Transverse colon (tissue), 4 donors: Measurements from ENCODE around the gene MSMO1. TPM values are rescaled to one million over a fixed set of nuclear protein-coding genes. Genes with fewer than 3 reads are reported as not detected.
"Not testable (repeated sequence)": the region's sequence is repeated elsewhere in the genome, so short reads cannot be mapped to it uniquely, and the experiment has no call there.

Source experiments
- DNase-seq: peaks from one replicate; pipeline ENCODE4 v3.0.0-alpha.2; 2019
- H3K27ac ChIP-seq, 4 donors: fragments of 200-600 bp; sonication (generic); 2 replicates each; pipeline ENCODE4 v1.5.1; 2016 to 2018; ENCODE audit warnings: inconsistent platforms in 4 of 4
- H3K27me3 ChIP-seq: fragments of 200-600 bp; sonication (generic); 2 replicates; pipeline ENCODE4 v1.5.1; 2017; ENCODE audit warnings: inconsistent platforms
- H3K36me3 ChIP-seq, 4 donors: fragments of 200-600 bp; sonication (generic); 2 replicates each; pipeline ENCODE4 v1.5.1; 2017 to 2019; ENCODE audit warnings: inconsistent platforms in 4 of 4
- H3K4me1 ChIP-seq, 4 donors: fragments of 200-600 bp; sonication (generic); 2 replicates each; pipeline ENCODE4 v1.5.1; 2017 to 2020; ENCODE audit warnings: inconsistent platforms in 4 of 4
- H3K4me3 ChIP-seq, 4 donors: fragments of 200-600 bp; sonication (generic); 1 replicate in 1 of 4; 2 replicates in 3 of 4; pipeline versions ENCODE4 v1.5.1 to v1.6.1; 2017 to 2019; ENCODE audit warnings: inconsistent platforms in 4 of 4
- H3K9me3 ChIP-seq, 2 donors: fragments of 200-600 bp; sonication (generic); 2 replicates each; pipeline ENCODE4 v1.5.1; 2017 to 2019; ENCODE audit warnings: inconsistent platforms in 2 of 2
- CTCF ChIP-seq, 5 experiments: fragments of 200-600 bp in 3 of 5; fragments of 450-650 bp in 2 of 5; sonication (generic) in 3 of 5; IDR thresholded peaks; 1 replicate in 2 of 5; 2 replicates in 3 of 5; pipeline ENCODE4 v1.5.1; 2016 to 2017; ENCODE audit warnings: antibody characterized with exemption in 5 of 5, inconsistent platforms in 3 of 5, mild to moderate bottlenecking in 2 of 5, moderate library complexity in 1 of 5
- EP300 ChIP-seq: sonication (generic); formaldehyde crosslinking; IDR thresholded peaks from one replicate; pipeline ENCODE4 v1.6.1; 2017; ENCODE audit warnings: antibody characterized with exemption, low read depth
- POLR2A ChIP-seq: fragments of 450-650 bp; IDR thresholded peaks from one replicate; pipeline ENCODE4 v1.6.1; 2016; ENCODE audit warnings: antibody characterized with exemption, mild to moderate bottlenecking, moderate library complexity
- POLR2AphosphoS5 ChIP-seq, 3 donors: sonication (generic); formaldehyde crosslinking; IDR thresholded peaks; one replicate each; pipeline ENCODE4 v1.6.1; 2016; ENCODE audit warnings: antibody characterized with exemption in 3 of 3
- WGBS, 2 donors: methylation state at CpG; one replicate each; pipeline ENCODE4 v1.1.5; 2018; ENCODE audit warnings: low coverage in 1 of 2; 5-methylcytosine and 5-hydroxymethylcytosine counted together
- in situ Hi-C, 4 donors: fragments of 200-750 bp; cut with MboI; loops; one replicate each; pipeline versions ENCODE4 v1.15.0 to v1.15.1; 2017; ENCODE audit warnings: low sequenced_read_pairs in 3 of 4, low pct_ligation_motif_present in 1 of 4, low pct_unique_long_range_greater_than_20kb in 1 of 4
- intact Hi-C: fragments of 100-400 bp; cut with DNase I; formaldehyde crosslinking; loops from one replicate; pipeline ENCODE4 v1.15.1; 2023; ENCODE audit warnings: low total_unique reads
- total RNA-seq, 4 donors: library from RNA; depleted of rRNA; stranded (reverse); fragments of >200 nt; gene quantifications; one replicate each; pipeline ENCODE4 v1.1.0, GENCODE V29; 2016

The MSMO1 gene
- total RNA-seq, 4 donors from 2014 or later: 30.3 to 58.0 (median 36.5) TPM

GRCh38 chr4:165331823-165332222 is 4.4 kb downstream of the MSMO1 start:
- no peak for TF ChIP-seq EP300
- no peak for TF ChIP-seq POLR2A
- TF ChIP-seq POLR2AphosphoS5 (IDR thresholded peaks at IDR 0.05): no peak
- TF ChIP-seq CTCF (IDR thresholded peaks at IDR 0.05): no peak
- intact Hi-C loops: no loop called here
- WGBS, 2 donors: 88 to 90% methylated on average over 2 to 10 of the region's 10 CpGs

GRCh38 chr4:165332502-165332901 is 5.0 kb downstream of the MSMO1 start:
- WGBS, 2 donors: 33 to 67% methylated on average over 1 of the region's 1 CpG
- in situ Hi-C loops (loop anchor here in 1 of 4 donors (25.0 kb wide), 2 partner anchors 120 to 195 kb away; partner anchors contain the start of gene KLHL2), intact Hi-C loops (no loop called here)
- Histone ChIP-seq H3K36me3 (peaks cover 0 to 2% (median under 1%) of the 10 kb centered on the region in 4 donors), H3K4me3 (no peak overlapping the region), H3K27me3 (no peaks in the 10 kb centered on the region), H3K9me3 (no peaks in the 10 kb centered on the region), H3K27ac (no peak overlapping the region), H3K4me1 (peaks cover 10 to 38% (median 18%) of the 10 kb centered on the region in 4 donors)
- TF ChIP-seq POLR2AphosphoS5 (IDR thresholded peaks at IDR 0.05): no peak
- TF ChIP-seq POLR2A: no peak
- no peak for DNase-seq

More at GRCh38 chr4:165331823-165332222, 4.4 kb downstream of the MSMO1 start:
- no peak for DNase-seq
- no peaks in the 10 kb centered on the region for H3K9me3 ChIP-seq
- no peaks in the 10 kb centered on the region for H3K27me3 ChIP-seq
- in situ Hi-C loops: loop anchor here in 1 of 4 donors (25.0 kb wide), 2 partner anchors 120 to 195 kb away; partner anchors contain the start of gene KLHL2
- no peak overlapping the region for H3K27ac ChIP-seq
- peaks cover 10 to 38% (median 18%) of the 10 kb centered on the region in 4 donors for H3K4me1 ChIP-seq
- no peak overlapping the region for H3K4me3 ChIP-seq
- peaks cover 0 to 2% (median 0%) of the 10 kb centered on the region in 4 donors for H3K36me3 ChIP-seq

GRCh38 chr4:165335163-165335703 is 7.8 kb downstream of the MSMO1 start:
- Histone ChIP-seq H3K27me3 (no peaks in the 10 kb centered on the region), H3K4me1 (peaks cover 0 to 17% (median 2%) of the 10 kb centered on the region in 4 donors), H3K36me3 (peaks cover 0 to 19% (median 8%) of the 10 kb centered on the region in 4 donors), H3K27ac (no peak overlapping the region), H3K4me3 (no peak overlapping the region), H3K9me3 (no peaks in the 10 kb centered on the region)
- intact Hi-C loops (no loop called here), in situ Hi-C loops (loop anchor here in 1 of 4 donors (25.0 kb wide), 2 partner anchors 123 to 198 kb away; partner anchors contain the start of gene KLHL2)
- WGBS, 2 donors: 76 to 86% methylated on average over 3 of the region's 3 CpGs
- no peak for TF ChIP-seq EP300
- no peak for TF ChIP-seq POLR2AphosphoS5 (IDR thresholded peaks at IDR 0.05)
- no peak for TF ChIP-seq POLR2A
- TF ChIP-seq CTCF (IDR thresholded peaks at IDR 0.05): no peak
- DNase-seq: no peak

GRCh38 chr4:165336743-165337142 is 9.3 kb downstream of the MSMO1 start:
- 88 to 91% methylated on average over 5 to 6 of the region's 6 CpGs for WGBS, 2 donors
- no peak for TF ChIP-seq POLR2AphosphoS5 (IDR thresholded peaks at IDR 0.05)
- no peak for TF ChIP-seq CTCF (IDR thresholded peaks at IDR 0.05)
- TF ChIP-seq POLR2A: no peak
- TF ChIP-seq EP300: no peak
- H3K36me3 ChIP-seq: peaks cover 0 to 26% (median 13%) of the 10 kb centered on the region in 4 donors
- peaks cover 0 to 3% (median 0%) of the 10 kb centered on the region in 4 donors for H3K4me1 ChIP-seq
- no peak overlapping the region for H3K4me3 ChIP-seq
- DNase-seq: no peak
- intact Hi-C loops: no loop called here
- no peaks in the 10 kb centered on the region for H3K27me3 ChIP-seq
- in situ Hi-C loops: loop anchor here in 1 of 4 donors (25.0 kb wide), 2 partner anchors 124 to 199 kb away; partner anchors contain the start of gene KLHL2
- H3K9me3 ChIP-seq: no peaks in the 10 kb centered on the region
- no peak overlapping the region for H3K27ac ChIP-seq

GRCh38 chr4:165342340-165342739 is 14.9 kb downstream of the MSMO1 start:
- 90 to 96% methylated on average over 2 to 5 of the region's 5 CpGs for WGBS, 2 donors
- intact Hi-C loops, DNase-seq: not testable (repeated sequence)

More at GRCh38 chr4:165342340-165342739, 14.9 kb downstream of the MSMO1 start:
- H3K9me3 ChIP-seq, H3K4me3 ChIP-seq, H3K4me1 ChIP-seq, H3K27ac ChIP-seq, H3K27me3 ChIP-seq: not testable (repeated sequence)
- in situ Hi-C loops: loop anchor here in 1 of 4 donors (25.0 kb wide), 2 partner anchors 130 to 205 kb away; partner anchors contain the start of gene KLHL2
- H3K36me3 ChIP-seq: peaks cover 0 to 36% (median 16%) of the 10 kb centered on the region in 4 donors
